Measurements from ENCODE around the gene AKAP6.

The AKAP6 gene

GRCh38 chr14:32399920-32400319 is 70.8 kb downstream of the AKAP6 start:
- no peak for TF ChIP-seq CTCF (conservative IDR thresholded peaks at IDR 0.05)
- H3K27ac ChIP-seq = no peak overlapping the region

DNA sequence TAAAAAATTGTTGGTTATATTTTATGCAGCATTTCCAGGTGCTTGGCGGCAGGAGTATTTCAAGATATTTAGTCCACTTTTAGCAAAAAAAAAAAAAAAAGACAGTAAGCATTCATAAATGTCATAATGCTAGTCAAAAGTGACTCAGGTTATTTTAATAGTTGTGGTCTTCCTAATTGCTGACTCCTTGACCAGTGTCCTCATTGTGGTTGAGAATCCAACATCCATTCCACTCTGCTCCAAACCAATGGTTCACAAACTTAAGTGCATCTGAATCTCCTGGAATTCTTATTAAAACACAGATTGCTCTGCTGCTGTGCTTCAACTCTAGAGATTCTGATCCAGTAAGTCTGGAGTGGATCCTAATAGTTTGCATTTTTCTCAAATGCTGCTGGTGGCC is 71.4 kb downstream of the AKAP6 start:
- TF ChIP-seq ZFX (IDR thresholded peaks at IDR 0.05) = no peak
- TF ChIP-seq CTCF (conservative IDR thresholded peaks at IDR 0.05) = no peak
- H3K27ac ChIP-seq = no peak overlapping the region

- no peak overlapping the region for H3K27ac ChIP-seq
- TF ChIP-seq CTCF (conservative IDR thresholded peaks at IDR 0.05) (no peak), ZFX (IDR thresholded peaks at IDR 0.05) (no peak)
Measured at GRCh38 chr14:32403021-32403420, 73.9 kb downstream of the AKAP6 start.

- H3K27ac ChIP-seq = no peak overlapping the region
- no peak for TF ChIP-seq CTCF (conservative IDR thresholded peaks at IDR 0.05)
- TF ChIP-seq ZFX (IDR thresholded peaks at IDR 0.05) = no peak
Measured at GRCh38 chr14:32403688-32404087, 74.6 kb downstream of the AKAP6 start.

DNA sequence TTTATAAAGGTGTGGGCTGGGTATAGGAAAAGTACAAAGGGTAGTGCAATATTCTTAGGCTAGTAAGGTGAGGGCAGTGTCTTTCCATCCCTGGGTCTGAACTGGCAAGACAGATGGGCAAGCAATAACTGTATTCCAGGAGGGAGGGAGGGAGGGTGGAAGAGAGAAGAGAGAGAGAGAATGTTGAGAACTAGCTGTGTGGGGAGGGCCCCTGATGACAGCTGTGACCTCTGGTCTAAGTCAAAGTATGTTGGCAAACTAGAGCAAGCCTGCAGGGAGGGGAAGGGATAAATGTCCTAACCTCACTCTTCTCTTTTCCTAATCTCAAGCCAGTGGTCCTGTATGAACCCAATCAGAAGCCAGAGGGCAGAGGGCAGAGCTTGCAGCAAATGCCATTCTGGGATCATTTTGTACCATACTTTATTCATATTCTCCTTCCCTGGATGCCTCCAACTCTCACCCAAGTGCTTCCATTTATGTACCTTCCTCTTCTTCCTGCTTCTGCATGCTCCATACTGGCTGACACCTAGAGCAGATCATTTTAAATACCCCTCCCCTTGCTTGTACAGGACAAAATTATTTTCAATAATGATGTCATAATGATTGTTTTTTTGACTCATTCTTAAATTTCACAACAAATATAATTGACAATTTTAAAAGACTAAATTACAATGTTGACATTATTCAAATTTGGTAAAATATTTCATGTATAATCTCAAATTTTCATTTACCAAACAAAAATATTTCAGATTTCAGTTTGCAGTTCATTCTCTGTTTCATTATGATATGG is 75.9 kb downstream of the AKAP6 start:
- H3K27ac ChIP-seq = no peak overlapping the region
- no peak for TF ChIP-seq CTCF (conservative IDR thresholded peaks at IDR 0.05)
- no peak for TF ChIP-seq ZFX (IDR thresholded peaks at IDR 0.05)

GRCh38 chr14:32405856-32406255 is 76.8 kb downstream of the AKAP6 start:
- no peak overlapping the region for H3K27ac ChIP-seq

More at GRCh38 chr14:32405856-32406255, 76.8 kb downstream of the AKAP6 start:
- TF ChIP-seq ZFX (IDR thresholded peaks at IDR 0.05) (no peak), CTCF (conservative IDR thresholded peaks at IDR 0.05) (no peak; the same call in 1 of the 2 replicates)
